ENCODE measurements around the gene GRIN2A.
A peak's percentile ranks its signal among the peaks of the same experiment; 100 is the strongest.

GRIN2A gene

DNA sequence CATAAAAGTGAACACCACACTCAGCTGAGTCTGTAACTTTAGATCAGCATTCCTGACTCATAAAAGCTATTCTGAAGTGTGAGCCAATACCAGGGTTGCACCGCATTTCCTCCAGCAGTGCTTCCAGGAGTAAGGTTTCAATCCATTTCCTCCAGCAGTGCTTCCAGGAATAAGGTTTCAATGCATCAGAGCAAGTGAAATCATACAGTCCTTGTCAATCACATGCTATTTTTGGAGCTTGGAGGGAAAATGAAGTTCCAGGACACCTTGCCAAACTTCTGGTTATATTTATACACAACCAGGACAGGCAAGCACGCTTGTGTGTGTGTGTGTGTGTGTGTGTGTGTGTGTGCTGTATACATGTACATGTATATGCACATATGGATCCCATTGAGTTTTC is 327.6 kb downstream of the GRIN2A start:
- DNase-seq (ENCODE audit: low spot score): no peak

DNA sequence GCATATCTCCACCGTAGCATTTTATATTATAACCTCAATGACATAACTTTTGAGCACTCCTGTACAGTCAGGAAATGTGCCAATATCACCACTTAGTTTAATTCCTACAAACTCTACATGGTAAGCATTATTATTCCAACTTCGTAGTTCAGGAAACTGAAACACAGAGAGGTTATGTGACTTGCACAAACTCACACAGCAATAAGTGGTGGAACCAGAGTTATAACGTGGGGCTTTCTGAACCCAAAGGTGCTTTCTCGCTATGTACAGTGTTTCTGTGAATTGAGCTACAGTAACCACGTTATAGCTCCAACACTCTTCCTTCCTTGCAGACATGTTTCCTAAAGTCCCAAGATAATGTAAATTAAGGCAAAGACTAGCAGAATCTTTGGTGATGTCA is 330.2 kb downstream of the GRIN2A start:
- no peak for DNase-seq (ENCODE audit: low spot score)

DNA sequence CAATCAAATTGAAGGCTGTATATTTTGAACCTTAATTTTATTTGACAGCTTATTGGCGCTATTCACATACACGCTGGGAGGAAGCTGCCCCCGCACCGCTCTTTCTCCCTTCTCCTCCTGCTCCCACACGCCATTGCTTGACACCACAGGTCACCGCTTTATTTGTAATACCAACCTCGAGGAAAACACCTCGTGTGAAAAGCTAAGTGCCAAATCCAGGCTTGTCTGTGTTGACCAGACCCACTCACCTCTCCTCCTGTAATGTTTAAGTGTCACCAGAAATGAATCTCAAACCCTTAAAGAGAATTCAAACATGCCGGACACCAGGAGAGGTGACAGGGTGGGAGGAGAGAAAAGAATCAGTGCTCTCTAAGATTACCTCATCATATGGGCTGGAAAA is 331.4 kb downstream of the GRIN2A start:
- DNase-seq (ENCODE audit: low spot score): no peak

DNA sequence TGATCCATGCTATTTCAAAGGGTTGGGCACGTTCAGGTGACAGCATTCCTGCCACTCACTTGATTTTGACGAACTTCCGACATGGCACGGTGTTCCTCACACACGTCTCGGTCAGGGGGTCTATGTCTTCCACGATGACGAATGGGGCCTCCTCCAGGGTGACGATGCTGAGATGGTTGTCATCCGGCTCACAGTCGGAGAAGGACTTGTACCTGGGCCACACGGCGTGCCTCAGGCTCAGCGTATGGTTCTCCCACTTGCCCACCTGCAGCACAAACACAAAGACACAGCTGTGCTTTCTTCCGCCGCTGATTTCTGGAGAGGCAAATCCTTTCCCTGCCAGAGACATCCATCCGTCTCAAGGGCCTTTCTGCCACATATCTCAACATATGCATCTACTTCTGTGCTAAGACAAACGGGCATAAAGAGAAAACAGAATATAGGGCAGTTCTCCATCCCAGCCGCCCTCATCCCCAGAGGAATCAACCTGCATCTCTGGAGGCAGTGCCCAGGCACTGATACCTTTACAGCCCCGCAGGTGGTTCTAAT is 332.5 kb downstream of the GRIN2A start:
- DNase-seq (ENCODE audit: low spot score): no peak

DNA sequence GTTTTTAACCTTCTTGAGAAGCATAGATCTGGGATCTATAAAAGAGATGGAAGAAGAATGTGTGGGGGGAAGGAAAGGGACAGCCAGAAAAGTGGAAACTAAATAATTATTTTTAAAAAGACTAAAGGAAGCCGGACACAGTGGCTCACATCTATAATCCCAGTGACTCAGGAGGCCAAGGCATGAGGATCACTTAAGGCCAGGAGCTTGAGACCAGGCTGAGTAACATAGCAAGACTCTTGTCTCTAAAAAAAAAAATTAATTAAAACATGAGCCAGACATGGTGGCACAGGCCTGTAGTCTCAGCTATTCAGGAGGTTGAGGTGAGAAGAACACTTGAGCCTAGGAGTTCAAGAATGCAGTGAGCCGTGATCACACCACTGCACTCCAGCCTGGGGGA is 335.1 kb downstream of the GRIN2A start:
- DNase-seq (ENCODE audit: low spot score): no peak

DNA sequence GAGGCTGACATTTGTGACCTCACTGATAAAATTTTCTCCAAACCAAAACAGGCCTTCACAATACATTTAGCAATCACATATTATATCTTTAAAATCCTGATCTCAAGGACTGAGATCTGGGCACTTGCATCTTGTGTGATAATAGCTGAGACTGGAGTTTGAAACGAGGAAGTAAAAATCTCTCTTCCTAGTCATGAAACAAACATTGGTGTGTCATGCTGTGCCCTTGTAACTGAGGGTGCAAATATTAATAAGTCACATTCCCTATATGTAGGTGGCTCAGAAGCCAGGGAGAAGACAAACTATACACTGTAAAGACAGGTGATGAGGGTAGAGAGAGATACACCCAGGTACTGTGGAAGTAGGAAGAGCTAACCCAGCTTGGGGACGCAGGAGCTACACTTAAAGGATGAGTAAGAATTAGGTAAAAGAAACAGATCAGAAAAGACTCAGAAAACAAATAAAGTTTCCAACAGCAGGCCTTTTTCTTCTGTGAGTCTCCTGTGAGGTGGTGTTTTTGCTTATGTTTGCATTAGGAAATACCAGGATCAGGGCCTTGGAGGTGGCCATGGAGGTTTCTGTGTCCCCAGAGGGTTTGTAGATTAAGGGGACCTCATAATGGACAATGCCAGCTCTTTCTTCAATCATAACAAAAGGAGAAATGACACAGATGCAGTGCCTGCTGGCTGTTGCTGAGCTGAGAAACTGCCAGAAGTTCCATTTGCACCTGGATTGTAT is 335.7 kb downstream of the GRIN2A start:
- no peak for DNase-seq (ENCODE audit: low spot score)

DNA sequence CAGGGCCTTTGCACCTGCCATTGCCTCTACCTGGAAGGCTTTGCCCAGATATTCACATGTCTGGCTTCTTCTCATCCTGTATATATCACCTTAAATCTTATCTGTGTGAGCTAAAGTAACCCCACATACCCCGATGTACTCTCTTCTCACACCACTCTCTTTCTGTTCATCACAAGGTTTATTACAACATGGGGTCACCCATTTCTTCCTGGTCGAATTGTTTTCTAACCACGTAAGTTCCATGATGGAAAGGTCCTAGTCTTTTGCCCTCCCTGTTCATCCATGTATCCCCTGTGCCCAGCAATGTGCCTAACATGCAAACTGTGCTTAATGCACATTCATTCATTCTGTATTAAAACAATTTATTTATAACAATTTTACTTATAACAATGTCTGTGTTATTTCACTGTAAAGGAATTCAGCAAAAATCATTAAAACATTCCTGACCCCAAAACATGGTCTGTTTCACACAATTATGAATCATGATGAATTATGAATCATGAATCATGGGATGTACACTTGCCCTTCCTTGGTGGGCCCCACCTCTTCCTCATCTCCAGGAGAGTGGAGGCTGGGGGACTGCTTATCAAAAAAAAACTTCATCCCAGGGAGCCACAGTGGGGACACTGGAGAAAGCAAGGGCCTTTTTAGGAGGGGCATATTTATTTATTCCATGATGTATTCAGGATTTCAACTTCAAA is 336.4 kb downstream of the GRIN2A start:
- DNase-seq (ENCODE audit: low spot score): no peak

DNA sequence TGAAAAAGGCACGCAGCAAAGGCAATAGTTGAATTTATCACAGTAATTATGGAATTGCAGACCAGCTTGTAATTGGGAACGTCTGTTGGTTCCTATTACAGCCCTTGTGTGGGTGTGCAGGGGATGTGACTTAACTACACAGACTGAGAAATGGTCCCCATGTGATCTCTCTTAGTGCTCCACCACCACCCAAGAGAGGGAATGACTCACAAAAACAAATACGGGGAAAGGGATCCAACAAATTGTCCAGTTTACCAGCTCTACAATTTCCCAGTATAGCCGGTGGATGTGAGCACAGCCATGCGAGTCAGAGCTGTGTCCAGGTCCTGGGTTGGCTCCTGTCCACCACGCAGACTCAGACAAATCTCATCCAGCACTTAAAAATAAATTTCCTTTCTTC is 337.9 kb downstream of the GRIN2A start:
- DNase-seq (ENCODE audit: low spot score): no peak

DNA sequence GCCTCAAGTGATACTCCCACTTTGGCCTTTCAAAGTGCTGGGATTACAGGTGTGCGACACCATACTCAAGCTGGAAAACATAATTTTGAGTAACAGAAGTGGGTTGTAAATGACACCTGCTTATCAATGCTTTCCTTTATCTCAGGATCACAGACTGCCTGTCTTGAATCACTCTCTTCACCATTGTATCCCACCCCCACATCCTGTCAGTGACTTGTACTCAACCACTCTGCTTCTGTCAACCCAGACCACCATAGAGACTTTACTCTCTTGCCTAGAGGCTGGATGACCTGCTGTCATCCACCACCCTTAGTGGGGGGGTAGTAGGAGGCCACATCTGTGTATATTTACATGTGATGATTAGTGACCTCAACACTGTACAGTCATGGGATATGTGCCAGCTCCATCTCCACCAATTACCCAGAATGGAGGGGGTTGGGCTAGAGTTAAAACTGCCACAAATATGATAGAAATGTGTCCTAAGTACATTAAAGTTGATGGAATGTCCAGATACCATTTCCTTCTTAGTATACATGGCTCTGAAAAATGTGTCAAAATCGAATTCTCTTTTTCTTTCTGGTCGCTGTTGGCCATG is 338.7 kb downstream of the GRIN2A start:
- DNase-seq (ENCODE audit: low spot score): no peak

DNA sequence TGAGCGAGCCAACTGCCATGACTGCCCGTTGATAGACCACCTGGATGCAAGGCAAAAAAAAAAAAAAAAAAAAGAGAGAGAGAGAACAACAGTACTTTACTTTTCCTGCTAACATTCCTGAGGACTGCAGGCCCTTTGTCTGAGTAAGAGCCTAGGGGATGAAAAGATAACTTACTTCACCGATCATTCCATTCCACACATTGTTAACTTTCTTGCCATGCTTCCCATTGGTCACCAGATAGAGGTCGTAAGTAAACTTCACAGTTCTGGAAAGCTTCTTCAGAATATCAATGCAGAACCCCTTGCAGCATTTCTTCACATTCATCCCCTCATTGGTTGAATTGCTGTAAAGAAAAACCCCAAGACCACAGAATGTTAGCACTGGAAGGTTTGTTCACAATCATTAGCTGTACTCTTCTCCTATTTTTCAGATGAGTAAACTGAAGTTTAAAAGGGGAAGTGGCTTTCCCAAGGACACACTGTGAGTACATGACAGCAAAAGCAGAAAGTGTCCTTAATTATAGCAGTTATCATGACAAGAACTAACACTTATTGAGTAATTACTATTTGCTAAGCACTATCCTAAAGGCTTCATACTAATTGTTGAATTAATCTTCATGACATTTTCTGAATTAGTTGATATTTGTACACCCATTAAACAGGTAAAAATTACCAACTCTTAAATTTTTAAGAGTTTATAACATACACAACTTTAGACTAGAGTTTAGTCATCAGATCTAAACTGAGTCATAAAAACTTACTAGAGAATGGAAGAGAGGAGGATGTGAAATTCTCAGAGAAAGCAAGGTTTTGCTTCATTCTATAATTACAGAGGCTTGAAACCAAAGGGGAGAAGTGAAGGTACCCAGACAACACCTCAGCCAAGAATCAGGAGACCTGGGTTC is 341.2 kb downstream of the GRIN2A start:
- DNase-seq (ENCODE audit: low spot score): no peak

DNA sequence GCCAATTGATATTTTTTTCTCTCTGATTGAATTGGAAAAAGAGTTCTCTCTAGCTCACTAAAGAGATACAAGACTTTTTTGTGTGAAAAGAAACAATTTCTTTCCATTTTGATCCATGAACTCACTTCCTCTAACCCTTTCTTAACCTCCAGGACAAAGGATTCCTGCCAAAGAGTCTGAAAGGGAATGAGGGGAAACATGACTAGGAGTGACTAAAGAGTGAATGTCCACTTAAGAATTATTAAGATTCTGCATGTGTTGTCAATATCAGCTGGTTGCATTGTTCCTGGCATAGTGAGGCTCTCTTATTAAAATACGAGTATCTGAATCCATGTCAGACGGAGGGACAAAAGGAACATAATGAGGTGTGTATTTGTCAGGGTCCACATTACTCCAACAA is 344.7 kb downstream of the GRIN2A start:
- DNase-seq (ENCODE audit: low spot score): no peak

DNA sequence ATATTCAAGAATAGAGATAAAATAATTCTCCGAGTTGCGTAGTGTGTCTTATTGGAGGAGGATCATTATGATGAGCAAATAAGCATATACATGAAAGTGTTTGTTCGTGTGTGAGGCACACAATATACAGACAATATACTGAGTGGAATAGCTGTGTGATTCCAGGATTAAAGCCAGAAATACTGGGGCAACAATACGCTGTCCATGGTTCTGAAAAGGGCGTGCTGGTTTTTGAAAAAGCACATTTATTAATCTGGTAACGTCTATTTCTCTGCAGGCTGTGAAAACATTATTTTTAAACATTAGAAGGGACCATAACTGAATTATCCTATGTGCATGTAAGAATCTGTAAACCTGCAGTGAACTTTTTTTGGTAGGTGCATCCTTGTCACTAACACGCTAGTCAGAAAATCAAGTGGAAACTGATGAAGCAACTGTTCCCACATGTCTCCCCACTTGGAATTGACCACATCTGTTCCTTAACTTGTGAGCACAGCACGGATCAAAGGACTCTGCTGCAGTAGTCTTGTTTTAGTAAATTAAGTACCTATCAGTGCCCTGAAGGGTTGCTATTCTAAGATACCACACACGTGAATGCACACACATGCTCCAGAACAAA is 346.0 kb downstream of the GRIN2A start:
- DNase-seq (ENCODE audit: low spot score): no peak

DNA sequence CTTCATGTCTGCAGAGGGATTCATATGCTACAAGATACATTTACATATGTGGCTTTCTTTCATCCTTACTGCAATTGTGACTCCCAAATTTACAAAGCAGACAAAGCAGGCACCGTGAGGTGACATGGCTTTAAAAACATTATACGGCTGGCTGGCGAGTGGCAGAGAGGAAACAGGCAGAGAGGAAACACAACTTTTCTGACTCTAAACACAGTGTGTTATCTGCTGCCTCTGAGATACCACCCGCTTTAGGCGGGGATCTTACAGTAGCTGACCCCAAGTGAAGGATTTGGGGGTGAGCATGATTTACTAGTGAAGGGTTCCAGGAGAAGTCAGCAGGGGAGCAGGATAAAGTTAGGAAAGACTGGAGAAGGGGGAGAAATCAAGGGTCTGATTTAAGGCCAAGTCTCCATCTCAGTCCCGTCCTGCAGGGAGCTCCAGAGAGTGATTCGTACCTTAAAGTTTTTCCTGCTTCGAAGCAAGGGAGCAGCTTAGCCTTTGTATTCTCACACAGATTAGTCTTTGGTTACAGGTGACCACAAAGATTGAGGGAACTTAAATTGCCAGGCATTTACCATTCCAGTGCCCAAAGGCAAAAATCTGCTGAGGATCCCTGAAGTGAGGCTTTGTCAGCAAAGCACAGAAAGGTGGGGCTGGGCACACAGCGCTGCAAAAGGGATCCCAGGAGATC is 355.0 kb downstream of the GRIN2A start:
- DNase-seq (ENCODE audit: low spot score): no peak

DNA sequence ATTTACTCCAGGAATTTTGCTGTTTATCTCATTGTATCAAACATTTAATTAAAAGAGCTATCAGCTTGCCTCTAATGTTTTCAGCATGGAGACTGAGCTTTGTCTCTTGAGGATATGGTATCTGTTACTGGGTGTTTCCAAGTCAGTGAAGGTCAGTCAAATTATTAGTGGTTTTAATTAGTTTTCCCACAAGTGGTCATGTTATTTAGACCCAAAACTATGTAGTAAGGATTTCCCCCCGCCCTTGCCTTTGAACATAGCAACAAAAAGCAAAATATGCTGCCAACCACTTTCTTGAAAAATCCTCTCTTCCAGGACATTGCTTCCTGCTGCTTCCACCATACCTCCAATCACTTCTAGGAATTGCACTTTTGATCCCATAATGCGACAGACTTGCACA is 355.6 kb downstream of the GRIN2A start:
- DNase-seq (ENCODE audit: low spot score): no peak

DNA sequence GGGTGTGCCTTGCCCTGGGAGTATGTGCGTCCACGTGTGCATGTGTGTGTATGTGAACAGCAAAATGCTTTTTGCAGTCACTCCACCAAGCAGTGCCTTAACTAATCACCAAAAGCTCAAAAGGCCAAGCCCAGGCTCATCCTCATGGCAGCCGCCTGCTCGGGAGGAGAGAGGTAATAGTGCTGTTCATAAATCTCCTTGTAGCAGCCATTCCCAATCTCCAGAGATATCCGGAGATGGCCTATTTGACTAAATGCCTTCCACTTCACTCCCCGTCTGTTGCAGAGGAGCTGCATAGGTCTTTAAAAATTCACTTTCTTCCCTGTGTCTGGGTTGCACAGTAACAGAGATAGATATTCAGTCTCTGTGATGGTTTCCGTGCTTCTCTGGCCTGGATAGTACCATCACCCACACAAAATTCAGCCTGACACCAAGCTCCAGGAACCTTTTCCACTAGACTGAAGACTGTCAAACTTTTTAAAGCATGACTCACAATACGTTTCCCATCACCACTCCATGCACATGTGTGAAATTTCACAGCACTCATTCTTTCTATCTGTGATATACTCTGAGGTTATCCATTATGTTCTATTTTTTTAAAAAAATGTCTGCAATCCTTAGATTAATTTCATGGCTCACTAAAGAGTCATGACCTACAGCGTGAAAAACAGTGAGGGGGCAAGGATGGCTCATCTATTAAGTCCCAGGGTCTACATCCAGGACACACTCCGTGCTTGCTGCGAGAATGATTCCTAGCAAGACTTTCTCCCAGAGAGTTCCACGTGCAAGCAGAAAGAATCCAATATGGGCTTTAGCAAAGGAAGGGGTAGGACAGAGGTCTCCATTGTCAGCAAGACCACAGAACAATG is 357.8 kb downstream of the GRIN2A start:
- DNase-seq (ENCODE audit: low spot score): no peak

DNA sequence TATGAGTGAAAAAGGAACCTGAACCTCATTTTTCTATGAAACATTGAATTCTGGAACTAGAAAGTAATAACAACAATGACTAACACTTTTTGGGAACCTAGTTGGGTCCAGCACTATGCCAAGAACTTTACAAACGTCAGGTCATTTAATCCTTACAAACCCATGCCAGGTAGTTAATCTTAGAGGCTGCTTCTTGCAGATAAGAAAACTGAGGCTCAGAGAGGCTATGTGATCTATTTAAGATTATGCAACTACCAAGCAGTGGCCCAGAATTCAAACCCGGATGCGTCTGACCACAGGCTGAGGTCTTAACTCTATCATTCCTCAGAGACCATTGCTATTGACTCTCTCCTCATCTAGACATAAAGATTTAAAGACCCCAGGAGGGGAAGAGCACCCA is 358.7 kb downstream of the GRIN2A start:
- no peak for DNase-seq (ENCODE audit: low spot score)

DNA sequence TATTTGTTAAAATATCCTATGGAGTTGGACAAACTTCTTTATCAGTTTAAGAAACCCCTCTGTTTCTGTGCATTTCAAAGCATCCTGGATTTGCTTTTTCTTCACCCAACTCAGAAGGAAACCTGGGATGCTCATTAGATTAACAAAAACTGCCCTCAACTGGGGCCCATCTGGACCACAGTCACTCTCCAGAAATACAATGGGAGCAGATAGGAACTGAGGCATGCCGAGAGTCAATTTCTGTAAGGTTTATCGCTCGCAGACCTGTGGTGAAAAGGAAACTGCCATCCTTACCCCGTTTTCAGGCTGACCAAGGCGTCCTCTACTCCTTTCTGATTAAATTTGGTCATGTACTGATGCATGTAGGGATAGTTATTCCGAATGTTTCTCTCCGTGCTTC is 360.3 kb downstream of the GRIN2A start:
- no peak for DNase-seq (ENCODE audit: low spot score)

DNA sequence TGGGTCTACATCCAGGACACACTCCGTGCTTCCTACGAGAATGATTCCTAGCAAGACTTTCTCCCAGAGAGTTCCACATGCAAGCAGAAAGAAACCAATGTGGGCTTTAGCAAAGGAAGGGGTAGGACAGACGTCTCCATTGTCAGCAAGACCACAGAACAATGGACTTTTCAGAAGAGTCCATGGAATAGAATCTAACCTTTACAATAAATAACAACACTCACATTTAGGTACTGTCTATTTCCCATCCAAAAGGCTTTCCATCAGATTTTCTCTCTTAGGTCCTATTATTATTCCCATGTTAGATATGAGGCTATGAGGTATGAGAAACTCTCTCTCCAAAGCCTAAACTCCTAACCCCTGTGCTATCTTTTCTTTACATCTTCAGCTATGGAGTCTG is 360.9 kb downstream of the GRIN2A start:
- peak; percentile 39 for DNase-seq (ENCODE audit: low spot score)

DNA sequence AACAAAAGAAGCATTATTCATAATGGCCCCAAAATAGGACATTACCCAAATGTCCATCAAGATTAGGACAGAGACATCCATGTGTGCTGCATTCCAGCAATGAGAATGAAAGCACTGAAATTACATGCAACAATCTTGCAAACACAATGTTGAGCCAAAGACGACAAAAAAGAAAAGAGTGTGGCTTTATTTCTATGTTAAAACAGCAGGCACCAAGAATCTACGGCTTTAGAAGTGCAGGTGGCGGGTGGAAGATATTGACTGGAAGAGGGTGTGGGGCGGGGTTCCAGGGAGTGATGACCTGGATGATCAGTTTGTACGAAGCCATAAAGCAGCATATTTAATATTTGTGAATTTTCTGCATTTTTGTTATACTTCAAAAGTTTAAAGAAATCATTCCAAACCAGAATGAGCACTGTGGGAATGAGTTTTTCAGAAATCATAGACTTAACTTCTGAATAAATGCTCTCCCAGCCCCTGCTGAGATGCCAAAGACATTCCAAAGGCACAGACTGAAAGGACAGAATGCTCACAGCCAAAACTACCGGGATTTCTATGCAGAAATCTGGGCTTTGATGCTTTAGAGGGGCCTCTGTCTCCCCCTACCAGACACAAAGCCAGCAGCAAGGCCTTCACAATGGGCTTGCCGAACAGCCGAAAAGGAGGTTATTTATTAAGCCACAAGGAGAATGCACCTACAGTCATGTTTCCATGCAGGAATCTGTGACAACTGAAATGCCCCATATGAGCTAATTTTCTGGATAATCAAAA is 361.6 kb downstream of the GRIN2A start:
- peak; percentile 33 for DNase-seq (ENCODE audit: low spot score)
